ENCODE data around the gene FNDC1.

DNA sequence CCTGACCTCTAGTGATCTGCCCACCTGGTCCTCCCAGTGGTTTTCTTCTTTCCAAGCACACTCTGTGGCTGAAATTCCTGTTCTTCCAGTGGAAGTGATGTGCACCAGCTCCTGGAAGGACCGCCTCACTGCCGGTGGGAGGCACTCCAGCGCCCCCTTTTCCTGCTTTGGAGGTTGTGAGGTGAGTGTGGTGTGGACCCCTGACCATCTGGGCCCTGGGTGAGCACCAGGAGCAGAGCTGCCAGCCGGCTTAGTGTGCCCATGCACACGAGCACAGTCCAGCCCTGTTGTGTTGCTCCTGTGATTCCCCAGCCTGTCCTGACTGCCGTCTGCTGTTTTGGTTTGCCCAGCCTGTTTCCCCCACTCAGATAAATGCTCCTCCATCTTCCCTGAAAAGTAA, 134.6 kb downstream of the FNDC1 start:
- TF ChIP-seq, protein P1, sequence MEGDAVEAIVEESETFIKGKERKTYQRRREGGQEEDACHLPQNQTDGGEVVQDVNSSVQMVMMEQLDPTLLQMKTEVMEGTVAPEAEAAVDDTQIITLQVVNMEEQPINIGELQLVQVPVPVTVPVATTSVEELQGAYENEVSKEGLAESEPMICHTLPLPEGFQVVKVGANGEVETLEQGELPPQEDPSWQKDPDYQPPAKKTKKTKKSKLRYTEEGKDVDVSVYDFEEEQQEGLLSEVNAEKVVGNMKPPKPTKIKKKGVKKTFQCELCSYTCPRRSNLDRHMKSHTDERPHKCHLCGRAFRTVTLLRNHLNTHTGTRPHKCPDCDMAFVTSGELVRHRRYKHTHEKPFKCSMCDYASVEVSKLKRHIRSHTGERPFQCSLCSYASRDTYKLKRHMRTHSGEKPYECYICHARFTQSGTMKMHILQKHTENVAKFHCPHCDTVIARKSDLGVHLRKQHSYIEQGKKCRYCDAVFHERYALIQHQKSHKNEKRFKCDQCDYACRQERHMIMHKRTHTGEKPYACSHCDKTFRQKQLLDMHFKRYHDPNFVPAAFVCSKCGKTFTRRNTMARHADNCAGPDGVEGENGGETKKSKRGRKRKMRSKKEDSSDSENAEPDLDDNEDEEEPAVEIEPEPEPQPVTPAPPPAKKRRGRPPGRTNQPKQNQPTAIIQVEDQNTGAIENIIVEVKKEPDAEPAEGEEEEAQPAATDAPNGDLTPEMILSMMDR (IDR thresholded peaks at IDR 0.05), result no peak
- no peak for TF ChIP-seq POLR2AphosphoS5 (IDR thresholded peaks at IDR 0.05)
- TF ChIP-seq POLR2A (IDR thresholded peaks at IDR 0.05), result no peak
